Fibroblast of skin of abdomen (primary cell): Measurements from ENCODE around the gene TTLL10.
"Not testable (repeated sequence)": the region's sequence is repeated elsewhere in the genome, so short reads cannot be mapped to it uniquely, and the experiment has no call there.

Experiments used
- DNase-seq: peaks from one replicate; pipeline ENCODE4 v3.0.0-alpha.2; 2013

TTLL10 gene

DNA sequence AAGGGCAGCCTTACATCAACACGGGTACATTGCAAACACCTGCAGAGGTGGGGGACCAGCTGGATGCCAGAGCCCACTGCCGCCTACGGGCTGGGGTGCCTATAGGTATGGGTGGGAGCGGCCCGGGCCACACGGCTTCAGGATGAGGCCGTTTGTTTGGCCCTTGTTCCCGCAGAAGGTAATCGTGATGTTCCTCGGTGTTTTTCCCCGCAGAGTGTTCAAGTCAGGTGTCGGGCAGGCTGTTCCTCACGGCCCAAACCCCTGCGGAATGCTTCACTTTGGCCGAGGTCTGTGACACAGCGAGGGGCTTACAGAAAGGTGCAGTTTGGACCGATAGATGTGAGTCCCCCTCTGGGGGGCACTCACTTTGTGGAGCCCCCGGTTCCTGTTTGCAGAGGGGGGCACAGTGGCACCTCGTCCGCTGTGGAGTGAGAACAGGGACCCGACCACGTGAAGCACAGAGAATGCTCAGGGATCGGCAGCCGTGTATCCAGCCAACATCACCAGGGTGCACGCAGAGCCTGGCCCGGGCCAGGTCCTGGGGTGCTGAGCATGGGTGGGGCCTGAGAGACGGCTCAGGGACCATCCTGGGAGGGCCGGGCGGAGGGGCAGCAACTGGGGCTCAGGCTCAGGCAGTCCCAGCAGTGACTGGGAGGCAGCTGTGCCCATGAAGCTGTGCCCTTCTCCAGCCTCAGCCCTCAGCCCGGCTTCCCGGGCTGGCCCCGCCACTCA is 453 bp upstream of the TTLL10 start:
- no peak for DNase-seq

DNA sequence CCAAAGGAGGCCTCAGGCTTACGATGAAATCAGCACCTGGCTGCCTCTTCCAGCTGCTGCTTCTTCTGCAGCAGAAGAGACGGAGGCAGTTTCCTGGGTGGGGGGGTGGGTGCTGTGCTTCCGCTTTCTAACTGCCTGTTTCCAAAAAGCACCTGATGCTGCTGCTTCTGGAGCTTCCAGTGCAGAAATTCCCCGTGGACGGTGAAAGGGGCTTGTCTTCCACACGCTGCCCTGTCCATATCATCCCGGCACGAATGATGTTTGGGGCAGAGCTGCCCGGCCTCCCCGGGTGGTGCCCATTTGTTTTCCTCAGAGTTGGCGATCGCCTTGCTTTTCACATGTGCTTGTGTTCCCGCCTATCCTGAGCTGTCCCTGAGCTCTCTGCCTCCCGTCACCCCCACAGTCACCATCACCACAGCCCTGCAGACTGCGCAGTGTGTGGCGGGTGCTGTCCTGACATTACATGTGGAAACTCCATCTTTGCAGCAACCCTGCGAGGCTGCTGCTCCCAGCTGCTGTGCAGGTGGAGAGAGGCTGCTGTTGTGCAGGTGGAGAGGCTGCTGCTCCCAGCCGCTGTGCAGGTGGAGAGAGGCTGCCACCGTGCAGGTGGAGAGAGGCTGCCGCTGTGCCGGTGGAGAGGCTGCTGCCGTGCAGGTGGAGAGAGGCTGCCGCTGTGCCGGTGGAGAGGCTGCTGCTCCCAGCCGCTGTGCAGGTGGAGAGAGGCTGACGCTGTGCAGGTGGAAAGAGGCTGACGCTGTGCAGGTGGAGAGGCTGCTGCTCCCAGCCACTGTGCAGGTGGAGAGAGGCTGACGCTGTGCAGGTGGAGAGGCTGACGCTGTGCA is 1.8 kb downstream of the TTLL10 start:
- DNase-seq, result no peak

GRCh38 chr1:1176063-1176761 is 2.5 kb downstream of the TTLL10 start:
- DNase-seq, result not testable (repeated sequence)

GRCh38 chr1:1176931-1177330 is 3.3 kb downstream of the TTLL10 start:
- no peak for DNase-seq

GRCh38 chr1:1177452-1178206 is 3.9 kb downstream of the TTLL10 start:
- DNase-seq, result no peak

DNA sequence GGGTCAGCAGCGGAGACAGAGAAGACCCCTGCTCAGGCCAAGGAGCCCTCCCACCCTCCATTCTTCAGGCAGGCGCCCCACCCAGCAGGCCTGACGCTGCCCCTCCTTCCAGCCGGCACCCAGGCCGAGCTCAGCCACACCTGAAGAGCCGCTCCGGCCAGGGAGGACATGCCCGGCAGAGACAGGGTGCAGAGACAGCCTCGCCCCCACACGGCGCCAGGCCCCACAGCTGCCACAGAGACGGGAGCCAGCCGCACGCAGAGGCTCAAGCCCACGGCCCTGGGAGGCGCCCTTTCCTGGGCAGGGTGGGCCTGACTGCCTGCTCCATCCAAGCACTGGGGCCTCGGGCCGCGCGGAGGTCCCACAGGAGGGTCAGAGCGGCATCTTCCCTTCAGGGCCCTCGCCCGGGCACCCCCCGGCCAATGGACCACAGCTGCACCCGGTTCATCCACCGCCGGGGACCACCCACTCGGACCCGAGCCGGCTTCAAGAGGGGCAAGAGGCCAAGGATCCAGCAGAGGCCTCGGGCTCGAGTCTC is 5.2 kb downstream of the TTLL10 start:
- no peak for DNase-seq

- DNase-seq, result no peak
Measured at GRCh38 chr1:1179346-1179982, 5.8 kb downstream of the TTLL10 start.

- DNase-seq, result no peak
Measured at GRCh38 chr1:1179983-1180861, 6.5 kb downstream of the TTLL10 start.

GRCh38 chr1:1181129-1181937 is 7.7 kb downstream of the TTLL10 start:
- DNase-seq, result no peak

GRCh38 chr1:1181938-1182410 is 8.3 kb downstream of the TTLL10 start:
- no peak for DNase-seq

GRCh38 chr1:1182491-1183220 is 9.0 kb downstream of the TTLL10 start:
- DNase-seq, result no peak

- DNase-seq, result no peak
Measured at GRCh38 chr1:1183221-1183747, 9.6 kb downstream of the TTLL10 start.

GRCh38 chr1:1183833-1184775 is 10.4 kb downstream of the TTLL10 start:
- DNase-seq, result no peak

- DNase-seq, result no peak
Measured at GRCh38 chr1:1185101-1185765, 11.6 kb downstream of the TTLL10 start.

DNA sequence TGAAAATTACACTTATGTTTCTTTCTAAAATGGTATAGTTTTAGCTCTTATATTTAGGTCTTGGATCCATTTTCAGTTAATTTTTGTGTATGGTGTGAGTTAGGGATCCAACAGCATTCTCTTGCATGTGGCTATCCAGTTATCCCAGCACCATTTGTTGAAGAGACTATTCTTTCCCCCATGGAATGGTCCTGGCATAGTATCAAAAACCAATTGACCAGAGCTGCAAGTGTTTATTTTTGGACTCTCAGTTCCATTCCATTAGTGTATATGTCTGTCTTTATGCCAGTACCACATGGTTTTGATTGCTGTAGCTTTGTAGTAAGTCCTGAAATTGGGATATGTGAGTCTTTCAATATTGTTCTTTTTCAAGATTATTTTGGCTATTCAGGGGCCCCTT is 14.3 kb downstream of the TTLL10 start:
- DNase-seq, result peak; percentile 16

DNA sequence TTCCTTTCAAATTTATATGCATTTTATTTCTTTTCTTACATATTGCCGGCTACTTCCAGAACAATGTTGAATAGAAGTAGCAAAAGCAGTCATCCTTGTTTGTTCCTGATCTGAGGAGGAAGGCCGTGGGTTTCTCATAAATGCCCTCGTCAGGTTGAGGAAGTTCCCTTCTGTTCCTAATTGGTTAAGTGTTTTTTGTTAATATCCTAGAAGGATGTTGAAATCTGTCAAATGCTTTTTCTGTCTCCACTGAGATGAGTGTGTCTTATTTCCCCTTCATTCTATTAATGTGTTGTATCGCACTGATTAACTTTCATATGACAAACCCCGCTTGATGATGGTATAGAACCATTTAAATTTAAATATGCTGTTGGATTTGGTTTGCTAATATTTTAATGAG is 15.4 kb downstream of the TTLL10 start:
- no peak for DNase-seq

DNA sequence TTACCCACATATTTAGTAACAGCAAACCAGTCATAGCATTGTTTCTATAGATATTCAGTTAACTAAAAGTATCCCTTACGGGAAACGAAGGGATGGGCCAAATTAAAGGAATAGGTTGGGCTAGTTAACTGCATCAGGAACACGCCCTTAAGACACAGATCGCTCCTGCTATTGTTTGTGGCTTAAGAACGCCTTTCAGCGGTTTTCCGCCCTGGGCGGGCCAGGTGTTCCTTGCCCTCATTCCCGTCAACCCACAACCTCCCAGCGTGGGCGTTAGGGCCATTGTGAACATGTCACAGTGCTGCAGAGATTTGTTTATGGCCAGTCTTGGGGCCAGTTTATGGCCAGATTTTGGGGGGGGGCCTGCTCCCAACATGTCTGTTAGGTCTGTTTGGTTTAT is 18.1 kb downstream of the TTLL10 start:
- no peak for DNase-seq
